Colon (tissue), 2 donors: ENCODE measurements around the gene SRSF12.
A peak's percentile ranks its signal among the peaks of the same experiment; 100 is the strongest.
"Not testable (repeated sequence)": the region's sequence is repeated elsewhere in the genome, so short reads cannot be mapped to it uniquely, and the experiment has no call there.

Experiments used
- FAIRE-seq: peaks from 2 replicates; lab custom pipeline; 2012; peaks lifted over from hg19 to GRCh38; lab: Jason Lieb, UNC
- donor health status: control.
- donor health status: control.

The SRSF12 gene

GRCh38 chr6:89128256-89128671 is 10.4 kb upstream of the SRSF12 start:
- FAIRE-seq = not testable (repeated sequence)

- peak; percentile 87 for FAIRE-seq
Observed at GRCh38 chr6:89122625-89123024, 4.8 kb upstream of the SRSF12 start.

GRCh38 chr6:89121934-89122333 is 4.1 kb upstream of the SRSF12 start:
- FAIRE-seq = peak; percentile 73

- no peak for FAIRE-seq
Observed at GRCh38 chr6:89120371-89120770, 2.5 kb upstream of the SRSF12 start.

GRCh38 chr6:89118931-89119330 is 1.1 kb upstream of the SRSF12 start:
- no peak for FAIRE-seq

- no peak for FAIRE-seq
Observed at GRCh38 chr6:89116702-89117101, 1.2 kb downstream of the SRSF12 start.

GRCh38 chr6:89111933-89112332 is 5.9 kb downstream of the SRSF12 start:
- FAIRE-seq = no peak

- FAIRE-seq = no peak
Observed at GRCh38 chr6:89110284-89110683, 7.6 kb downstream of the SRSF12 start.

- FAIRE-seq = no peak
Observed at GRCh38 chr6:89100114-89100513, 17.8 kb downstream of the SRSF12 start.

- no peak for FAIRE-seq
Observed at GRCh38 chr6:89098461-89098860, 19.4 kb downstream of the SRSF12 start.

- FAIRE-seq = no peak
Observed at GRCh38 chr6:89087881-89088280, 30.0 kb downstream of the SRSF12 start.

- no peak for FAIRE-seq
Observed at GRCh38 chr6:89085409-89086205, 32.3 kb downstream of the SRSF12 start.

GRCh38 chr6:89084954-89085353 is 32.9 kb downstream of the SRSF12 start:
- no peak for FAIRE-seq

- FAIRE-seq = no peak
Observed at GRCh38 chr6:89084542-89084941, 33.3 kb downstream of the SRSF12 start.

- no peak for FAIRE-seq
Observed at GRCh38 chr6:89082486-89082891, 35.4 kb downstream of the SRSF12 start.

GRCh38 chr6:89081423-89082322 is 36.2 kb downstream of the SRSF12 start:
- no peak for FAIRE-seq

GRCh38 chr6:89081129-89081422 is 36.8 kb downstream of the SRSF12 start:
- no peak for FAIRE-seq

GRCh38 chr6:89080281-89081128 is 37.4 kb downstream of the SRSF12 start, which contains the start of gene PNRC1:
TSS of gene PNRC1 (plus strand) at chr6:89080751. CDS start at chr6:89080895, 144 bp downstream.
- FAIRE-seq = no peak

GRCh38 chr6:89079511-89080234 is 38.2 kb downstream of the SRSF12 start:
- FAIRE-seq = no peak

GRCh38 chr6:89073840-89074239 is 44.0 kb downstream of the SRSF12 start:
- FAIRE-seq = no peak

- FAIRE-seq = no peak
Observed at GRCh38 chr6:89073014-89073620, 44.8 kb downstream of the SRSF12 start.
